Renal pelvis (tissue), 4 donors: ENCODE data around the gene STYXL1. TPM values are rescaled to one million over a fixed set of nuclear protein-coding genes. Genes with fewer than 3 reads are reported as not detected.

ENCODE experiments used
- DNase-seq: peaks from one replicate; pipeline ENCODE4 v3.0.0-alpha.2; 2013
- polyA plus RNA-seq, 3 donors: library from polyadenylated mRNA; unstranded; fragments of 120-200 nt; gene quantifications; one replicate each; pipeline ENCODE4 v1.2.1, GENCODE V29; 2013; ENCODE audit not compliant: insufficient read length in 3 of 3

The STYXL1 gene
- polyA plus RNA-seq, 3 donors: 40.4 to 62.2 (median 46.1) TPM

- DNase-seq: no peak
These were observed 51.8 kb downstream of the STYXL1 start for GRCh38 chr7:75995996-75996395.

GRCh38 chr7:75995052-75995471 lies 52.7 kb downstream of the STYXL1 start:
- DNase-seq: no peak

- DNase-seq: peak; percentile 92
These were observed 53.3 kb downstream of the STYXL1 start, which contains the start of gene TMEM120A for GRCh38 chr7:75994388-75995051. TMEM120A (minus strand) TSS chr7:75994595; CDS start chr7:75994570, 25 bp downstream.

GRCh38 chr7:75993689-75994387 lies 54.0 kb downstream of the STYXL1 start:
- DNase-seq: no peak

- no peak for DNase-seq
These were observed 55.6 kb downstream of the STYXL1 start for GRCh38 chr7:75992083-75992755.

GRCh38 chr7:75991531-75992082 lies 56.2 kb downstream of the STYXL1 start:
- DNase-seq: no peak

- DNase-seq: no peak
These were observed 58.1 kb downstream of the STYXL1 start for GRCh38 chr7:75989500-75990388.

- DNase-seq: no peak
These were observed 59.0 kb downstream of the STYXL1 start for GRCh38 chr7:75988568-75989499.

GRCh38 chr7:75987805-75988567 lies 59.8 kb downstream of the STYXL1 start:
- DNase-seq: no peak

- DNase-seq: no peak
These were observed 60.6 kb downstream of the STYXL1 start for GRCh38 chr7:75987026-75987804.

GRCh38 chr7:75986147-75986781 lies 61.5 kb downstream of the STYXL1 start:
- DNase-seq: no peak

GRCh38 chr7:75985518-75986146 lies 62.2 kb downstream of the STYXL1 start:
- DNase-seq: no peak

- DNase-seq: no peak
These were observed 62.7 kb downstream of the STYXL1 start for GRCh38 chr7:75985009-75985517.

GRCh38 chr7:75984130-75985008 lies 63.4 kb downstream of the STYXL1 start:
- DNase-seq: no peak

GRCh38 chr7:75983471-75984129 lies 64.2 kb downstream of the STYXL1 start:
- no peak for DNase-seq
